ENCODE measurements around the gene MYMX. TPM values are rescaled to one million over a fixed set of nuclear protein-coding genes. Genes with fewer than 3 reads are reported as not detected.

The MYMX gene
- total RNA-seq, 1 donor from 2014 or later, result 11.2 TPM

GRCh38 chr6:44219053-44219814 lies 2.5 kb downstream of the MYMX start:
- peak; percentile 88 for DNase-seq (ENCODE audit: low spot score)
- Mint-ChIP-seq H3K36me3 (ENCODE audit: low read depth, unreplicated experiment) (no peaks in the 10 kb centered on the region), H3K27me3 (ENCODE audit: unreplicated experiment) (peaks cover 4% of the 10 kb centered on the region), H3K4me3 (ENCODE audit: unreplicated experiment) (peak overlapping the region; percentile 85), H3K9me3 (ENCODE audit: unreplicated experiment) (no peaks in the 10 kb centered on the region), H3K27ac (ENCODE audit: unreplicated experiment) (peak overlapping the region; percentile 87), H3K4me1 (ENCODE audit: unreplicated experiment) (peaks cover 46% of the 10 kb centered on the region)
- TF ChIP-seq, protein P1, sequence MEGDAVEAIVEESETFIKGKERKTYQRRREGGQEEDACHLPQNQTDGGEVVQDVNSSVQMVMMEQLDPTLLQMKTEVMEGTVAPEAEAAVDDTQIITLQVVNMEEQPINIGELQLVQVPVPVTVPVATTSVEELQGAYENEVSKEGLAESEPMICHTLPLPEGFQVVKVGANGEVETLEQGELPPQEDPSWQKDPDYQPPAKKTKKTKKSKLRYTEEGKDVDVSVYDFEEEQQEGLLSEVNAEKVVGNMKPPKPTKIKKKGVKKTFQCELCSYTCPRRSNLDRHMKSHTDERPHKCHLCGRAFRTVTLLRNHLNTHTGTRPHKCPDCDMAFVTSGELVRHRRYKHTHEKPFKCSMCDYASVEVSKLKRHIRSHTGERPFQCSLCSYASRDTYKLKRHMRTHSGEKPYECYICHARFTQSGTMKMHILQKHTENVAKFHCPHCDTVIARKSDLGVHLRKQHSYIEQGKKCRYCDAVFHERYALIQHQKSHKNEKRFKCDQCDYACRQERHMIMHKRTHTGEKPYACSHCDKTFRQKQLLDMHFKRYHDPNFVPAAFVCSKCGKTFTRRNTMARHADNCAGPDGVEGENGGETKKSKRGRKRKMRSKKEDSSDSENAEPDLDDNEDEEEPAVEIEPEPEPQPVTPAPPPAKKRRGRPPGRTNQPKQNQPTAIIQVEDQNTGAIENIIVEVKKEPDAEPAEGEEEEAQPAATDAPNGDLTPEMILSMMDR (IDR thresholded peaks at IDR 0.05; ENCODE audit: unreplicated experiment), result no peak

DNA sequence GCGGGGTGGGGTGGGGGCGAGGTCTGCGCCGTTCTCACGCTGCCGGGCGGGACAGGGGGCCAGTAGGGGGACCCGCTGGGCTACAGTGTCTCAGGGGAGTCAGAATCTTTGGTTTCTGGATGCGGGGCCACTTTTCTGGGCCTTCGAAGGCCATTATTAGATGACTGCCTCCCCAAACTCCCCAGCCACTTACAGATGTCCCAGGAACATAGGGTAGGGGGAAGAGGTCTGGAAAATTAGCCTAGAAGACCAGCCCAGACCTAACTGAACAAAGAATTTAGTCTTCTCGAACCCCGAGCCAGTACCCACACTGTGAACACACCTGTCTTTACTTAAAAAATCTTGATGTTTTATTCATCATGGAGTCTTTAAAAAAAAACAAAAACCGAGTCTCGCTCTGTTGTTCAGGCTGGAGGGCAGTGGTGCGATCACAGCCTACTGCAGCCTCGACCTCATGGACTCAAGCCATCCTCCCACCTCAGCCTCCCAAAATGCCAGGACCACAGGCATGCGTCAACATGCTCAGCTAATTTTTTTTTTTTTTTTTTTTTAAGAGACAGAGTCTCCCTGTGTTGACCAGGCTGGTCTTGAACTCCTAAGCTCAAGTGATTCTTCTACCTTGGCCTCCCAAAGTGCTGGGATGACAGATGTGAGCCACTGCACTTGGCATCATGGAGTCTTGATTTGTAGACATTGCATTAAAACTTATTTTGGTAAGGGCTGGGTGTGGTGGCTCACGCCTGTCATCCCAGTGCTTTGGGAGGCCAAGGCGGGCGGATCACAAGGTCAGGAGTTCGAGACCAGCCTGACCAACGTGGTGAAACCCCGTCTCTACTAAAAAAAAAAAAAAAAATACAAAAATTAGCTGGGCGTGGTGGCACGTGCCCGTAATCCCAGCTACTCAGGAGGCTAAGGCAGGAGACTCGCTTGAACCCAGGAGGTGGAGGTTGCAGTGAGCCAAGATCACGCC lies 3.4 kb downstream of the MYMX start:
- DNase-seq (ENCODE audit: low spot score), result no peak
- Mint-ChIP-seq H3K4me1 (ENCODE audit: unreplicated experiment) (peaks cover 54% of the 10 kb centered on the region), H3K4me3 (ENCODE audit: unreplicated experiment) (peak overlapping the region; percentile 81), H3K36me3 (ENCODE audit: low read depth, unreplicated experiment) (no peaks in the 10 kb centered on the region), H3K27me3 (ENCODE audit: unreplicated experiment) (peaks cover 4% of the 10 kb centered on the region), H3K27ac (ENCODE audit: unreplicated experiment) (no peak overlapping the region), H3K9me3 (ENCODE audit: unreplicated experiment) (no peaks in the 10 kb centered on the region)
- TF ChIP-seq, protein P1 (IDR thresholded peaks at IDR 0.05; ENCODE audit: unreplicated experiment), result no peak

- H3K4me3 Mint-ChIP-seq (ENCODE audit: unreplicated experiment), result peak overlapping the region; percentile 74
- peaks cover 4% of the 10 kb centered on the region for H3K27me3 Mint-ChIP-seq (ENCODE audit: unreplicated experiment)
- no peak for DNase-seq (ENCODE audit: low spot score)
- H3K27ac Mint-ChIP-seq (ENCODE audit: unreplicated experiment), result no peak overlapping the region
- no peaks in the 10 kb centered on the region for H3K9me3 Mint-ChIP-seq (ENCODE audit: unreplicated experiment)
- no peaks in the 10 kb centered on the region for H3K36me3 Mint-ChIP-seq (ENCODE audit: low read depth, unreplicated experiment)
- H3K4me1 Mint-ChIP-seq (ENCODE audit: unreplicated experiment), result peaks cover 60% of the 10 kb centered on the region
- TF ChIP-seq, protein P1 (IDR thresholded peaks at IDR 0.05; ENCODE audit: unreplicated experiment), result no peak
Measured at GRCh38 chr6:44220913-44221290, 4.2 kb downstream of the MYMX start.

DNA sequence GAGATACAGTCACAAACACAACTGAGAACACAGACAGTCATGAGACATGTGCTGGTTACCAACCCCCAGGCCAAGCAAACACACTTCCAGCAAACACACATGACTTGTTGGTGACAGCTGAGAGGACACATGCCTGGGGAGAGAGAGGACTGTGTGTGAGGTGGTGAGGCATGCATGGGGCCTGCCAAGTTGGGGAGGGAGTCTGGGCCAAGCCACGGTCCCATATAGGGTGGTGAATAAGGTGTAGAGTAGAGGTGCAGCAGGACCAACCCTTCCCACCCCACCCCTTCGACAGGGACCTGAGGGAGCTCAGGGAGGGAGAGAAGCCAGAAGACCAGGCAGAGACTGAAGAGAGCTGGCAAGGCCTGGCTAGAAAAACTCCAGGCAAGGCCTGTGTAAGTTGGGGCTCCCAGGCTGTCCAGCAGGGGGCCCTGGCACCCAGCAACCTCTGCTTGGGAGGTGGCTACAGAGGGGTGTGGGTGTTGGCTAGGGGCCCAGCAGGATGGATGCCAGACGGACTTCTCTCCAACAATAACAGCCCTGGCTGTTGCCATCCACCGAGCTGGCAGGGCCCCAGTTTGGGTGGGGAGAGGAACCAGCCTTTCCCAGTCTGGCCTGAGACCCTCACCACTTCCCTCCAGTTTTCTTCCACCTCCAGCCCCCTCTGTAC lies 4.7 kb downstream of the MYMX start:
- H3K36me3 Mint-ChIP-seq (ENCODE audit: low read depth, unreplicated experiment), result no peaks in the 10 kb centered on the region
- DNase-seq (ENCODE audit: low spot score), result peak; percentile 74

More for the DNA sequence above, 4.7 kb downstream of the MYMX start:
- Mint-ChIP-seq H3K4me3 (ENCODE audit: unreplicated experiment) (peak overlapping the region; percentile 74), H3K27ac (ENCODE audit: unreplicated experiment) (no peak overlapping the region), H3K27me3 (ENCODE audit: unreplicated experiment) (peaks cover 4% of the 10 kb centered on the region), H3K4me1 (ENCODE audit: unreplicated experiment) (peaks cover 62% of the 10 kb centered on the region), H3K9me3 (ENCODE audit: unreplicated experiment) (no peaks in the 10 kb centered on the region)
- TF ChIP-seq, protein P1 (IDR thresholded peaks at IDR 0.05; ENCODE audit: unreplicated experiment), result peak; percentile 59
